HCT116 (cell line): ENCODE data around the gene MYLK4. TPM values are rescaled to one million over a fixed set of nuclear protein-coding genes. Genes with fewer than 3 reads are reported as not detected.

Experiments
- ATAC-seq: fragments of 200-7000 bp; cut with Tn5 transposase; 2 replicates; pipeline ENCODE4 v1.9.1; 2020; ENCODE audit warnings: mild to moderate bottlenecking, moderate library complexity
- BruUV-seq: library from RNA; stranded (reverse); fragments of 400-500 nt; replicated peaks from 2 replicates; lab custom pipeline; 2021; lab: Mats Ljungman, UMichigan
- CTCF ChIA-PET: fragments of 300-600 bp; sonication (Branson Sonifier 250); formaldehyde crosslinking; loops from one replicate; lab custom pipeline; 2021; ENCODE audit warnings: antibody characterized with exemption; lab: Charles Lee
- POLR2A ChIA-PET: fragments of 300-600, 350-600 bp; sonication (Branson Sonifier 250); formaldehyde crosslinking; loops from one replicate; lab custom pipeline; 2021; ENCODE audit warnings: antibody characterized with exemption; lab: Charles Lee
- RAD21 ChIA-PET, 2 experiments: fragments of 300-600 bp; sonication (Branson Sonifier 250); formaldehyde crosslinking; loops; one replicate each; lab custom pipeline; 2023; ENCODE audit warnings: low total read pairs in 2 of 2; ENCODE audit not compliant: uncharacterized antibody in 2 of 2, unreplicated experiment in 2 of 2, low non-redundant PET in 1 of 2; lab: Charles Lee
- DNase-seq: peaks from one replicate; pipeline ENCODE4 v3.0.0-alpha.2; 2010; ENCODE audit warnings: low read depth, low spot score
- H2AFZ ChIP-seq: fragments of 200-600 bp; shearing (Covaris generic), sonication (generic); 2 replicates; pipeline ENCODE4 v1.6.1; 2017; ENCODE audit warnings: low read depth, mixed run types, mixed read lengths, antibody characterized with exemption, low read length; ENCODE audit not compliant: poor library complexity, severe bottlenecking
- H3K27ac ChIP-seq: 2 replicates; pipeline ENCODE4 v1.5.1; 2012; ENCODE audit warnings: low read depth, low read length
- H3K27me3 ChIP-seq: fragments of 200-600 bp; sonication (generic); 2 replicates; pipeline ENCODE4 v1.6.1; 2016; ENCODE audit warnings: mixed run types, low read length, mixed read lengths; ENCODE audit not compliant: insufficient read depth
- H3K36me3 ChIP-seq, 2 experiments: fragments of 200-500 bp in 1 of 2; fragments of 200-600 bp in 1 of 2; sonication (Bioruptor generic) in 1 of 2; sonication (generic) in 1 of 2; 2 replicates each; pipeline versions ENCODE4 v1.5.1 to v1.6.1; 2014 to 2016; ENCODE audit warnings: low read length in 2 of 2, inconsistent platforms in 1 of 2, mixed read lengths in 1 of 2, mixed run types in 1 of 2; ENCODE audit not compliant: insufficient read depth in 2 of 2, control insufficient read depth in 1 of 2
- H3K4me1 ChIP-seq, 2 experiments: fragments of 200-600 bp in 1 of 2; sonication (generic) in 1 of 2; 2 replicates each; pipeline versions ENCODE4 v1.5.1 to v1.6.1; 2012 to 2017; ENCODE audit warnings: low read length in 2 of 2, inconsistent platforms in 1 of 2, mild to moderate bottlenecking in 1 of 2, mixed read lengths in 1 of 2, mixed run types in 1 of 2, moderate library complexity in 1 of 2; ENCODE audit not compliant: insufficient read depth in 2 of 2, control insufficient read depth in 1 of 2
- H3K4me2 ChIP-seq: fragments of 200-600 bp; sonication (generic); 2 replicates; pipeline ENCODE4 v1.6.1; 2017; ENCODE audit warnings: mixed run types, low read length, mixed read lengths
- H3K4me3 ChIP-seq, 2 experiments: fragments of 200-600 bp in 1 of 2; sonication (generic) in 1 of 2; replicated peaks in 1 of 2; 2 replicates each; pipeline ENCODE4 v1.5.1; 2011 to 2016; ENCODE audit warnings: low read length in 2 of 2, control low read depth in 1 of 2, low read depth in 1 of 2, mild to moderate bottlenecking in 1 of 2, mixed read lengths in 1 of 2, mixed run types in 1 of 2
- H3K79me2 ChIP-seq: fragments of 200-600 bp; sonication (generic); 2 replicates; pipeline ENCODE4 v1.6.1; 2017; ENCODE audit warnings: mild to moderate bottlenecking, mixed run types, low read length, moderate library complexity, mixed read lengths; ENCODE audit not compliant: insufficient read depth
- H3K9ac ChIP-seq: fragments of 200-600 bp; sonication (generic); 2 replicates; pipeline ENCODE4 v1.6.1; 2016; ENCODE audit warnings: low read length, mixed read lengths
- H3K9me2 ChIP-seq: fragments of 200-600 bp; sonication (generic), shearing (Covaris generic); 2 replicates; pipeline ENCODE4 v1.6.1; 2017; ENCODE audit warnings: mixed run types, mild to moderate bottlenecking, moderate library complexity; ENCODE audit not compliant: insufficient read depth
- H3K9me3 ChIP-seq, 2 experiments: fragments of 200-500 bp in 1 of 2; fragments of 200-600 bp in 1 of 2; sonication (Bioruptor generic) in 1 of 2; sonication (generic) in 1 of 2; 2 replicates each; pipeline ENCODE4 v1.6.1; 2014 to 2017; ENCODE audit warnings: low read length in 2 of 2, mixed read lengths in 2 of 2, inconsistent platforms in 1 of 2, low read depth in 1 of 2, mild to moderate bottlenecking in 1 of 2, mixed run types in 1 of 2, moderate library complexity in 1 of 2; ENCODE audit not compliant: control insufficient read depth in 1 of 2, insufficient read depth in 1 of 2
- H4K20me1 ChIP-seq: fragments of 200-600 bp; sonication (generic), shearing (Covaris generic); 2 replicates; pipeline ENCODE4 v1.6.1; 2017; ENCODE audit warnings: mixed run types, mild to moderate bottlenecking, moderate library complexity; ENCODE audit not compliant: insufficient read depth
- CBX3 ChIP-seq: IDR thresholded peaks from 2 replicates; pipeline ENCODE4 v1.6.1; 2012; ENCODE audit warnings: low read depth
- CEBPB ChIP-seq: IDR thresholded peaks from 2 replicates; pipeline ENCODE4 v1.6.1; 2012; ENCODE audit warnings: low read depth
- EGR1 ChIP-seq: IDR thresholded peaks from 2 replicates; pipeline ENCODE4 v1.6.1; 2012; ENCODE audit warnings: low read depth
- ELF1 ChIP-seq: IDR thresholded peaks from 2 replicates; pipeline ENCODE4 v1.6.1; 2012; ENCODE audit warnings: low read depth, borderline replicate concordance
- EZH2 ChIP-seq: fragments of 200-600 bp; sonication (generic); IDR thresholded peaks from 2 replicates; pipeline ENCODE4 v1.6.1; 2017; ENCODE audit warnings: antibody characterized with exemption, mixed run types
- FOSL1 ChIP-seq: IDR thresholded peaks from 2 replicates; pipeline ENCODE4 v1.6.1; 2012; ENCODE audit warnings: low read depth
- POLR2A ChIP-seq: IDR thresholded peaks from 2 replicates; pipeline ENCODE4 v1.7.0; 2011; ENCODE audit warnings: borderline replicate concordance; ENCODE audit not compliant: insufficient read depth, insufficient read length; ENCODE audit errors: extremely low read depth
- POLR2AphosphoS5 ChIP-seq: IDR thresholded peaks from 2 replicates; pipeline ENCODE4 v1.6.1; 2011; ENCODE audit warnings: mild to moderate bottlenecking, low read depth, low read length, moderate library complexity
- SRF ChIP-seq: IDR thresholded peaks from 2 replicates; pipeline ENCODE4 v1.6.1; 2012; ENCODE audit warnings: low read depth
- TCF7L2 ChIP-seq: IDR thresholded peaks from 2 replicates; pipeline ENCODE4 v1.7.0; 2011; ENCODE audit warnings: borderline replicate concordance, inconsistent platforms; ENCODE audit not compliant: insufficient read depth, insufficient read length; ENCODE audit errors: extremely low read depth
- YY1 ChIP-seq: IDR thresholded peaks from 2 replicates; pipeline ENCODE4 v1.6.1; 2011; ENCODE audit warnings: low read length, low read depth, moderate library complexity, mild to moderate bottlenecking; ENCODE audit not compliant: insufficient replicate concordance; ENCODE audit errors: extremely low read depth
- ZFX ChIP-seq: fragments of 450-650 bp; IDR thresholded peaks from 2 replicates; pipeline ENCODE4 v1.6.1; 2017
- intact Hi-C: fragments of 100-400 bp; cut with micrococcal nuclease; formaldehyde crosslinking; loops from 2 replicates; pipeline ENCODE4 v1.10.0; 2022
- total RNA-seq: library from RNA; stranded (reverse); gene quantifications from one replicate; pipeline ENCODE4 v1.2.1, GENCODE V29; 2021; ENCODE audit not compliant: unreplicated experiment
- TF ChIP-seq, protein P1 (sequence below): IDR thresholded peaks from 2 replicates; pipeline ENCODE4 v1.6.1; 2011; ENCODE audit warnings: mild to moderate bottlenecking, low read length, moderate library complexity; ENCODE audit not compliant: insufficient replicate concordance; ENCODE audit errors: extremely low read depth
- TF ChIP-seq, protein P2 (sequence below): IDR thresholded peaks from 2 replicates; pipeline ENCODE4 v1.6.1; 2012
- TF ChIP-seq, protein P3 (sequence below): IDR thresholded peaks from 2 replicates; pipeline ENCODE4 v1.6.1; 2012
- TF ChIP-seq, protein P4 (sequence below): IDR thresholded peaks from 2 replicates; pipeline ENCODE4 v1.6.1; 2012; ENCODE audit warnings: low read depth

Gene MYLK4
- total RNA-seq, 1 experiment from 2014 or later = 0.27 TPM

DNA sequence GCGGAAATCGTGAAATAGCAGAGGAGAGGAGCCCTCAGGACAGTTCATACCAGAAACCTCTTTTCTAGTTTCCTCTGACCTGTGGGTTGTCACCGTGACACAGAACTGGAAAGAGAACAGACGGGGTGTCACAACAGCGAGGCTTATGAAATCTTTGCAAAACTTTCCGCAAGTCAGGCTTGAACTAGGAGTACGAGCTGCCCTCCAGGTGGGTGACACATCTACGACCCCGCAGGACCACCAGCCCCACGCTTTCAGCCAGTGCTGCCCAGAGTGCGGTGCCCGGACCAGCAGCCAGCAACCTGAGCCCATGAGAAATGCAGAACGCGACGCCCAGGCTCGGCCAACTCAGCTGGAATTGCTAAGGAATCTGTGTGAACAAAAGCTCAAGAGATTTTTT is 45.2 kb upstream of the MYLK4 start:
- no peak overlapping the region for H3K9ac ChIP-seq

More for the DNA sequence above, 45.2 kb upstream of the MYLK4 start:
- no peaks in the 10 kb centered on the region for H3K9me2 ChIP-seq
- ChIA-PET POLR2A (no interaction called here), RAD21 (no interaction called here), CTCF (interaction anchor here (2.1 kb wide), 1 partner anchor 157 kb away, joined by 5 read pairs; no protein-coding TSS in a partner anchor)
- intact Hi-C loops = no loop called here
- no peaks in the 10 kb centered on the region for H4K20me1 ChIP-seq
- H3K4me3 ChIP-seq = no peak overlapping the region
- H3K27me3 ChIP-seq = no peaks in the 10 kb centered on the region
- ATAC-seq = no peak
- no peaks in the 10 kb centered on the region for H3K9me3 ChIP-seq
- no peaks in the 10 kb centered on the region for H3K36me3 ChIP-seq
- no peaks in the 10 kb centered on the region for H3K79me2 ChIP-seq
- H3K4me2 ChIP-seq = no peak overlapping the region
- no peak overlapping the region for H2AFZ ChIP-seq
- DNase-seq = no peak
- peaks cover 9 to 72% of the 10 kb centered on the region in 2 experiments; a peak in 3 of 4 replicates for H3K4me1 ChIP-seq
- TF ChIP-seq, protein P1, sequence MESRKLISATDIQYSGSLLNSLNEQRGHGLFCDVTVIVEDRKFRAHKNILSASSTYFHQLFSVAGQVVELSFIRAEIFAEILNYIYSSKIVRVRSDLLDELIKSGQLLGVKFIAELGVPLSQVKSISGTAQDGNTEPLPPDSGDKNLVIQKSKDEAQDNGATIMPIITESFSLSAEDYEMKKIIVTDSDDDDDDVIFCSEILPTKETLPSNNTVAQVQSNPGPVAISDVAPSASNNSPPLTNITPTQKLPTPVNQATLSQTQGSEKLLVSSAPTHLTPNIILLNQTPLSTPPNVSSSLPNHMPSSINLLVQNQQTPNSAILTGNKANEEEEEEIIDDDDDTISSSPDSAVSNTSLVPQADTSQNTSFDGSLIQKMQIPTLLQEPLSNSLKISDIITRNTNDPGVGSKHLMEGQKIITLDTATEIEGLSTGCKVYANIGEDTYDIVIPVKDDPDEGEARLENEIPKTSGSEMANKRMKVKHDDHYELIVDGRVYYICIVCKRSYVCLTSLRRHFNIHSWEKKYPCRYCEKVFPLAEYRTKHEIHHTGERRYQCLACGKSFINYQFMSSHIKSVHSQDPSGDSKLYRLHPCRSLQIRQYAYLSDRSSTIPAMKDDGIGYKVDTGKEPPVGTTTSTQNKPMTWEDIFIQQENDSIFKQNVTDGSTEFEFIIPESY = no peak
- no peak for TF ChIP-seq TCF7L2
- TF ChIP-seq, protein P2, sequence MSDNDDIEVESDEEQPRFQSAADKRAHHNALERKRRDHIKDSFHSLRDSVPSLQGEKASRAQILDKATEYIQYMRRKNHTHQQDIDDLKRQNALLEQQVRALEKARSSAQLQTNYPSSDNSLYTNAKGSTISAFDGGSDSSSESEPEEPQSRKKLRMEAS = no peak
- TF ChIP-seq, protein P3, sequence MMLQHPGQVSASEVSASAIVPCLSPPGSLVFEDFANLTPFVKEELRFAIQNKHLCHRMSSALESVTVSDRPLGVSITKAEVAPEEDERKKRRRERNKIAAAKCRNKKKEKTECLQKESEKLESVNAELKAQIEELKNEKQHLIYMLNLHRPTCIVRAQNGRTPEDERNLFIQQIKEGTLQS = no peak
- TF ChIP-seq YY1 = no peak
- TF ChIP-seq, protein P4, sequence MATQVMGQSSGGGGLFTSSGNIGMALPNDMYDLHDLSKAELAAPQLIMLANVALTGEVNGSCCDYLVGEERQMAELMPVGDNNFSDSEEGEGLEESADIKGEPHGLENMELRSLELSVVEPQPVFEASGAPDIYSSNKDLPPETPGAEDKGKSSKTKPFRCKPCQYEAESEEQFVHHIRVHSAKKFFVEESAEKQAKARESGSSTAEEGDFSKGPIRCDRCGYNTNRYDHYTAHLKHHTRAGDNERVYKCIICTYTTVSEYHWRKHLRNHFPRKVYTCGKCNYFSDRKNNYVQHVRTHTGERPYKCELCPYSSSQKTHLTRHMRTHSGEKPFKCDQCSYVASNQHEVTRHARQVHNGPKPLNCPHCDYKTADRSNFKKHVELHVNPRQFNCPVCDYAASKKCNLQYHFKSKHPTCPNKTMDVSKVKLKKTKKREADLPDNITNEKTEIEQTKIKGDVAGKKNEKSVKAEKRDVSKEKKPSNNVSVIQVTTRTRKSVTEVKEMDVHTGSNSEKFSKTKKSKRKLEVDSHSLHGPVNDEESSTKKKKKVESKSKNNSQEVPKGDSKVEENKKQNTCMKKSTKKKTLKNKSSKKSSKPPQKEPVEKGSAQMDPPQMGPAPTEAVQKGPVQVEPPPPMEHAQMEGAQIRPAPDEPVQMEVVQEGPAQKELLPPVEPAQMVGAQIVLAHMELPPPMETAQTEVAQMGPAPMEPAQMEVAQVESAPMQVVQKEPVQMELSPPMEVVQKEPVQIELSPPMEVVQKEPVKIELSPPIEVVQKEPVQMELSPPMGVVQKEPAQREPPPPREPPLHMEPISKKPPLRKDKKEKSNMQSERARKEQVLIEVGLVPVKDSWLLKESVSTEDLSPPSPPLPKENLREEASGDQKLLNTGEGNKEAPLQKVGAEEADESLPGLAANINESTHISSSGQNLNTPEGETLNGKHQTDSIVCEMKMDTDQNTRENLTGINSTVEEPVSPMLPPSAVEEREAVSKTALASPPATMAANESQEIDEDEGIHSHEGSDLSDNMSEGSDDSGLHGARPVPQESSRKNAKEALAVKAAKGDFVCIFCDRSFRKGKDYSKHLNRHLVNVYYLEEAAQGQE = no peak
- TF ChIP-seq EGR1 = no peak
- no peak for TF ChIP-seq ZFX
- TF ChIP-seq EZH2 = no peak
- no peak for TF ChIP-seq FOSL1
- TF ChIP-seq CBX3 = no peak
- TF ChIP-seq ELF1 = no peak
- TF ChIP-seq CEBPB = no peak
- TF ChIP-seq SRF = no peak
- no peak for TF ChIP-seq POLR2AphosphoS5
- TF ChIP-seq POLR2A = no peak
- TF ChIP-seq, all 23 proteins: peak for 0
- no TSS peak for BruUV-seq
- H3K27ac ChIP-seq = no peak overlapping the region
